GM19397 (cell line): ENCODE measurements around the gene IL1R1.

ENCODE experiments used
- ATAC-seq: cut with Tn5 transposase; IDR thresholded peaks from one replicate; pipeline ENCODE4 v1.9.1; 2021; ENCODE audit warnings: mild to moderate bottlenecking, moderate library complexity; ENCODE audit not compliant: unreplicated experiment

Gene IL1R1

DNA sequence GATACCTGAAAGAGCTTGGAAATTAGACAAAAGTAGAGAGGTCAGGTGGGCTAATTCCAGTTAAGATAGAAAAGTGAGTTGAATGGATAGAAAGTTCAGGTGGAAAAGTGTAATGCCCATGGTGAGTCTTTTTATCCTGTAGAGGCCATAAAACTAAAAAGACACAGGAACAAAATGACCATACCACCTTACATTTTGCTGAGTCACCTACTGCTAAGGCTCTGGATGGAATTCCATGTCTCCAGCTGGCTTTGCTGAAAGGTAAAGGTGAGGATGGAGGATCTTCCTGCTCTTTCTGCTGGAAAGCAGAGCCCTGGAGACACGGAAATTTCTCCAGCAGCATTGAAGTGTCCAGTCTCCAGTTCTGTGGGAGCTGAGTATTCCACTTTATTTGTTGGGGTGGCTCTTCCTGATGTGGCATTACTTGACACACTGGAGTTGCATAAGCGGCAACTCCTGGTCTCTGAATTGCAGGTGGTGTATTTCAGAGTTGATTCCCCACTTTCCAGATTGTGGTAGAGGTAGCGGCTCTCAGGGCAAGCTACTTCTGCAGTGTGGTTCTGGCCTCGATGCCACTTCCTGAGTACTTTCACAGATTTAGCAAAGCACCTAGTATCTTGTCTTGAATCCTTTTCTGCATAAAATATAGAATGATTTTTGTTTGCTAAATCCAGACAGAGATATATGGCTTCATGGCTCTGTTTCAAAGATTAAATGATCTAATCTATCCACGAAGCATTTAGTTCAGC is 55.0 kb downstream of the IL1R1 start:
- ATAC-seq, result no peak

DNA sequence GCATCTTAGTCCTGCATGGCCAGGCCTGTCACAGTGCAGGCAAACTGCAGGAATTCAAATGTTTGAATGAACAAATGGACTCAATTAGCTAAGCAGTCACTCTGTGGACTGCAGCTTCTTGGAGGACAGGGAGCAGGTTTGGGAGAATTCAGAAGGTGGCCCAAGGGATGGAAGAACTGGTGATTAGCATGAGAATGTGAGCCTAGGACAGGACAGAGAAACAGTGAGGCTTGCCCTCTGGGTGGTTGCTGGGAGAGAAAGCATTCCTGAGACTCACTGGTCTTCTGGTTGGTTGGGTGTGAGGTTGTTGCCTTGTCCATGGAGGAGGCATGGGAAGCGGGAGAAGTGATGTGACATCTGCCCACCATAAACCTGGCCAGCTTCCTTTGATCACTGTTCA is 58.0 kb downstream of the IL1R1 start:
- ATAC-seq, result no peak

DNA sequence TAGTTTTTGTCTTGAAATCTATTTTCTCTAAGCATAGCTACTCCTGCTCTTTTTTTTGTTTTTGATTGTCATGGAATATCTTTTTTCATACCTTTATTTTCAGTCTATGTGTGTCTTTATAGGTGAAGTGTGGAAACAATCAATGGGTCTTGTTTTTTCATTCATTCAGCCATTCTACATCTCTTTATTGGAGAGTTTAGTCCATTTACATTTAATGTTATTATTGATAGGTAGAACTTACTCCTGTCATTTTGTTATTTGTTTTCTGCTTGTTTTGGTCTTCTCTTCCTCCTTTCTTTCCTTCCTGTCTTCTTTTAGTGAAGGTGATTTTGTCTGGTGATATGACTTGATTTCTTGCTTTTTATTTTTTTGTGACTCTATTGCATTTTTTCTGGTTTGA is 62.1 kb downstream of the IL1R1 start:
- ATAC-seq, result no peak

DNA sequence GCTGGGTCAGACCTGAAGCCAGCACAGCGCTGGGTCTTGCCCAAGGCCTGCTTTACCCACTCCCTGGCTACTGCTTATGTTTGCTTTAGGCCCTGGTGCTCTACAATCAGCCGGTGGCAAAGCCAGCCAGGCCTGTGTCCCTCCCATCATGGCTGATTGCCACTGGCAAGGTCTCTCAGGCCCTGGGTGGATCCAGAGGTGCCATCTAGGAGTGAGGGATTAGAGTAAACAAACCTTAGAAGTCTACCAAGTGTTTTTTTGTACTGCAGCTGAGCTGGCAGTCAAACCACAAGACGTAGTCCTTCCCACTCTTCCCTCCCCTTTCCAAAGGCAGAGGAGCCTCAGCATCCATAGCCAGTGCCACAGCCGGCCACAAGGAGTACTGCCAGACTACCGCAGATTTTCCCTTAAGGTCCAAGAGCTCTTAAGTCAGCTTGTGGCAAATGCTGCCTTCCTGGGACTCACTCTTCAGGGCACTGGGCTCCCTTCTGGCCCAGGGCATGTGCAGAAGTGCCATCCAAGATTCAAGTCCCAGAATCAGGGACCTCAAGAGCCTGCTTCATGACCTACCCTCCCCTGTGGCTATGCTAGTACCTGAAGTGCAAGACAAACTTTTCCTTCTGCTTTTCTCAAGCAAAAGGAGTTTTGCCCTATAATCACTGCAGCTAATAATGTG is 64.3 kb downstream of the IL1R1 start:
- no peak for ATAC-seq

DNA sequence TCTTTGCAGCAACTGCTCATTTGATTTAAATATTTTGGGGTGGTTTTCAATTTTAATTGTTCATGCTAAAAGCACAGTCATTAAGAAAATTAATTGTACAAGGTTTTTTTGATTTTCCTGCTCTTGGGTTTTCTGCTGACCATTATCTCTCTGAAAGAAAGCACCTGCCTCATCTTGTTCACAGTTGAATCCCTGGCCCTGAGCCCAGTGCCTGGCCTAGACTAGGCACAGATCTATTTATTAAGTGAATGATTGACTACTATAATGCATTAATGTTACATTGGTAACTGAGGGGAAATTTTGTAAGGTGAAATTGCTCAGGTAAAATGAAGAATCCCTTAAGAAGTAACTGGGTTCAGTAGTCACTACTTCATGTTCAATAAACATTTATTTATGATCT is 66.2 kb downstream of the IL1R1 start:
- no peak for ATAC-seq

DNA sequence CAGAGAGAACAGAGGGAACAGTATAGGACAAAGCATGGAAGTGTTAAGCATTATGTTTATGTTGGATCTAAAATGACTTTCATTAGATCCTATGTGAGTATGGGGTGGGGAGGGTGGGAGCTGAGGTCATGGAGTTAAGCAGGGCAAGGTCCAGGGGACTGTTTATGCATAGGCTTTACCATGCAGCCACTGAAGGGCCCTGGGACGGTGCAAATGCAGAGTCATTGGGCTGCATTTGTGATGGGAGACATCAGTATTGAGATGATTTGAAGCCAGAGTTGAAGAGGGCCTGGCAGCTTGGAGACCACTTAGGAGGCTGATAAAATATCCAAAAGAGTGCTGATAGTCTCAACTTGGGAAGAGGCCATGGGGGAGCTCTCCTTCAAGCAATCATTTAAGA is 66.9 kb downstream of the IL1R1 start:
- ATAC-seq, result no peak

DNA sequence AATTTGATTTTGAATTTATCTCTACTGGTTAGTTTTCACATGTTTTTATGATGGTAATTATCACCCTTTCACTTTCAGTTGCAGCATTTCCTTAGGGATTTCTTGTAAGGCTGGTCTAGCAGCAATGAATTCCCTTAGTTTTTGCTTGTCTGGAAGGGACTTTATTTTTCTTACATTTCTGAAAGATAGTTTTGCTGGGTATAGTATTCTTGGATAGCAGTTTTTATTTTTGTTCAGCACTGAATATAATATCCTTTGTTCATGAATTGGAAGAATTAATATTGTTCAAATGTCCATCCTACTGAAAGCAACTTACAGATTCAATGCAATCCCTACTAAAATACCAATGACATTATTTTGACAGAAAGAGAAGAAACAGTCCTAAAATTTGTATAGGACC is 74.5 kb downstream of the IL1R1 start:
- no peak for ATAC-seq

DNA sequence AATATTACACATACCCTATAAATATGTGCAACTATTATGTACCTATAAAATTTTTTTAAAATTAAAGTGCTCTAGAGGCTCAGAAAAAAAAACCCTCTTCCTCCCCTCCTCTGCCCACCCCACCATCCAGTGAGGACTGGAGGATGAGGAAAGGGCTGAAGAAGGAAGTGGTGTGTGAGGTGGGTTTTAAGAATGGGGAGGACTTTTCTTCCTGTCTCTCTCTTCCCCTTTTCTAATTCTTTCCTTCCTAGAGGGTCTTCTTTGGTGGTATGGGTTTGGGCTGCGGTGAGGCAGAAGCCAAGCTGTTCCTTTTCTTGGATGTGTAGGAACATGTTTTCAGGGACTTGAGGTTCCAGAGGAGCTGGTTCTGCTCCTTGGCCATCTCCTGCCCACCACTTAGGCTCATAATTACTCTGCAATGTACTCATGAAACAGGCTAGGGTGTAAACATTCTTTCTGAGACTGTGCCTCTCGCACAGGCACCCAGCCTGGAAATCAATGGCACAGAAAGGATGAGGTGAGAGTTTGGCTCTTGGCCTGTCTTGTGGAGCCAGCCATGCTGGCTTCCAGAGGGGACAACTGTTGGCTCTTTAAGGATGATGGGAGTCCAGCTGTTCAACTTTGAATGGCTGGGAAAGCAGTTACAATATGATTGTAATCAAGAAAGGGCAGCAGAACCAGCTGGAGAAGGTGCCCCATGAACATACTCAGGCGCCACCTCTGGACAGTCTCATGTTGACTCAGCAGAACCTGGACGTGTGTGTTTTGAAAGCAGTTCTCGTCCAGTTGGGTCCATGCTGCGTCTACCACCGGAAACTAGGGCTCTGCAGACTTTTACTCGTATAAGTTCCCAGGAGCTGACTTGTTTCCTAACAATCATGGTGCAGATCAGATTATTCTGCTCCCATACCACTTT is 82.5 kb downstream of the IL1R1 start:
- no peak for ATAC-seq

DNA sequence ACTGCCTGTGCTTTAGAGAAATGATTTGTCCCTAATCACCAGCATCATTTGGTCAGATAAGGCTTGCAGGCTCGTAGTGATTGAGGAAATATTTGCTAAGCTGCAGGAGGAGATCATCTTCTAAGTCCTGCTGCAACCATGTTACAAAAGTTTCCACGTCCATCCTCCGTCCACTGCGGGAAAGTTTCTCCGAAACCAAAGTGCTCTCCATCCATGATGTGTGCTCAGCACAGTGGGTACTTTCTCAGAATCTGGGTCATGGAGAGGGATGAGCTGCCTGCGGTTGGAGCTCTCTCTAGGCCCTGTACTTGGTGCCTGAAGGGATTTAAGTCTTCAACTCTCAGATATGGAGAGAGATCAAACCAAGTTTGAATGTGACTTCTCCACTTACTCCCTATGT is 83.6 kb downstream of the IL1R1 start:
- no peak for ATAC-seq

DNA sequence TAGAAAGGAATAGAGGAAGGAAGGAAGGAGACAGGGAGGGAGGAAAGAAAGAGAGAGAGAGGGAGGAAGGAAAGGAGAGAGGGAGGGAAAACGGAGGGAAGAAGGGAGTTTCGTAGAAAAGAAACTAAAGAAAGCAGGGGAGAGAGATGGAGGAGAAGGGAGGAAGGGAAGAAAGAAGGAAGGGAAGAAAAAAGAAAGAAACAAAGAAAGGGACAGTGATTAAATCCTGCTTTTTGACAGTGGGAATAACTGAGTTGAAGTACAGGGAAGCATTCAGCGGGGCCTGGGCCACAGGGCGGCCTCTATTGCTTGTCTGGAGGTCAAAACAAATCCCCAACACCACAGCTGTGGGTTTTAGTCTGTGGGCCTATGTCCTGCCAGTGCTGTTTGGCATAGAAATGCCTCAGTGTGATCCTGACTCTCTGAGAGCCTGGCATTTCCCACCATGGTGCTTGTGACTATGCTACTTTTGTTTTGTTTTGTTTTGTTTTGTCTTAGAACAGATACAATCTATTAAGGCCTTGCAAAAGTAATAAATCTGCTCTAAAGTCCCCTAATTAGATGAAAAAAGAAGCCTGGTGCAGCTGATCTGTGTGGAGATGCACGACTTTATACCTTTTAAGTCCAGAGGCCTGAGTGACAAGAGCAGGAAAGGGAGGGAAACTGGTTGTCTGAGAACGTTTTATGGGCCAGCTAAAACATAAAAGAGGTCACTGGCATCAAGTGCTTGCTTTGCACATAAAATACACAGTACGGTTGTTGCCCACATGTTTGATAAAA is 84.3 kb downstream of the IL1R1 start:
- no peak for ATAC-seq

DNA sequence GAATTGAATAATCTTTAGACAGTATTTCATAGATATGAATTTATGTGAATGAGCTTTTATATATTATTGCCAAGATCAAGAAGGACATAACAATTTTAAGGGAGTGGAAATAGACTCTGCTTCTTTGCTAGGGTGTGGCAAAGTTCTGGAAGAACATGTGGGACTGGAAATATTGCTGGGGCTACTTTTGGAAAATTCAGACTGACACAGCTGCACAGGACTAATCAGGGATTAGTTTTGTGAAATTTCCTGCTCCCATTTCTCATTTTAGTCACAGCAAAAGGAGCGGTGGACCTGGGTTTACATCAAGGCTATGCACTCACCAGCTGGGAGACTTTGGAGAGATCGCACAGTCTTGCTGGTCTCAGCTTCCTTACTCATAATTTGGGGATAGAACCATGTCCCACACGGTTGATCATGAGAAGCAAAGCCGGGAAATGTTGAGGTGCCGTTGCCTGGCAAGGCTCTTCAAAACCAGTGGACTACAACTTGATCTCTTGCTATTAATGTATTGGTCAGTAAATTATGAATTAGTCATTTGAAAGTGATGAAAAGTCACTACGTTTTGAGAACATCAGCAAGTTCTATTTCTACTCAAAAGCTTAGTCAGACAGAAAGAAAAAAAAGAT is 86.7 kb downstream of the IL1R1 start:
- no peak for ATAC-seq
